ELF-1 (cell line): Measurements from ENCODE around the gene DUSP5.

Source experiments
- DNase-seq: peaks from one replicate; pipeline ENCODE4 v3.0.0-alpha.2; 2016; ENCODE audit warnings: low read depth, low spot score

The DUSP5 gene

DNA sequence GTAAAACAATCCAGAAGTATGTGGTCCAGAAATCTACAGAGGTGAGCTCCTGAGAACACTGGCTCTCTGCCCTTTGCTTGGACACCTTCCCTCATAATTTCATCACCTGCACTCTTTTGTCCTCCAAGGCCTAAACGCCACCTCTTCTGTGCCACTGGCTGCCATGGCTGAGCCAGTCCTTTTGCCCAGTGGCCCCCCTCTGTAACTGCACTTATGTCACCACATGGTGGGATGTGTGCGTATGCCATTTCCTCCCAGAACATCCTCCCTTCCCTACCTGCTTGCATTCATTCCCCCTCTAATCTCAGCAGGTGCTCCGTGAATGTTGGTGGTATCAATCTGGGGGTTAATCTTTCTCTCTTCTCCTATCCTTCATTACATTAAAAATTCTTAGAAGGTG is 17.3 kb upstream of the DUSP5 start:
- no peak for DNase-seq

DNA sequence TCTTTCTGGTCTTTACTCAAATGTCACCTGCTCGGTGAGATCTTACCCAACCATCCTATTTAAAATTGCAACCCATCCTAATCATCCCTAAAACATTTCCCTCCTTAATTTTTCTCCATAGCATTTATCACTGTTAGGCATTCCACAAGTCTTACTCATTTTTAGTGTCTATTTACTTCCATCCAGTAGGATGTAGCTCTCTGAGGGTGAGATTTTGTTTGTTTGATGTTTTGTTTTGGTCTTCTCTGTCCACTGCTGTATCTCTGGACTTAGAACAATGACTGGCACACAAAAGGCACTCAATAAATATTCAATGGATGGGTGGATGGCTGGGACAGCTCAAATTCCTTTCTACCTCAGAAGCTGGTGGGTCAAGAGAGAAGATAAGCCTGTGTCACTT is 15.8 kb upstream of the DUSP5 start:
- DNase-seq: no peak

DNA sequence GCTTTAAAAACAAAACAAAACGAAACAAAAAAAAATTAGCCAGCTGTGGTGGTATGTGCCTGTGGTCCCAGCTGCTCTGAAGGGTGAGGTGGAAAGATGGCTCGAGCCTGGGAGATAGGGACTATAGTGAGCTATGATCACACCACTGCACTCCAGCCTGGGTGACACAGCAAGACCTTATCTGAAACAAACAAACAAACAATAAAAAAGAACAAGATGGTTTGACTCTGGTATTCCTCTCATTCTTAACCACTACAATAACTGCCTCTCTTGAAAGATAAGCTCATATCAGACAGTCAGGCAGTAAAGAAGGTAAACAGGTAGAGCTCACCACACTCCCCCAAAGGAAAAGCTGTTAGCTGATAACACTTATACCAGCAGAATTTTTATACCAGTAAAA is 14.1 kb upstream of the DUSP5 start:
- no peak for DNase-seq

DNA sequence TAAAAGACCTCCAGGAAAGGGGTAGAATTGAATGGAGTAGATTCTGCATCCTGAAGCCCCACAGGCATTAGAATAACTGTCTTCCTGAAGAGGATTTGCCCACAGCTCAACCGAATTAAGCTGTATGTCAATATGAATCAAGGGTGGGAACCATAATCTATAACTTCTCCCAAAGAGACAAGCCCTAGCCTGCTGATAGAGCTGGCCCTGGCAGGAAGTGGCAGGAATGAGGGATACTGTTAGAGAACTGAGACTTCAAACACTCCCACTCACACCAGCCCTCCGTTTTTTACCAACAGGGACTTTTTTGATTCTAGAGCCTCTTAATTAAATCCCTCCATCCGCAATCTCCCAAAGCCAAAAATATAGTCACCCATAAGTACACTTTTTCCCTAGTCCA is 12.2 kb upstream of the DUSP5 start:
- DNase-seq: no peak

DNA sequence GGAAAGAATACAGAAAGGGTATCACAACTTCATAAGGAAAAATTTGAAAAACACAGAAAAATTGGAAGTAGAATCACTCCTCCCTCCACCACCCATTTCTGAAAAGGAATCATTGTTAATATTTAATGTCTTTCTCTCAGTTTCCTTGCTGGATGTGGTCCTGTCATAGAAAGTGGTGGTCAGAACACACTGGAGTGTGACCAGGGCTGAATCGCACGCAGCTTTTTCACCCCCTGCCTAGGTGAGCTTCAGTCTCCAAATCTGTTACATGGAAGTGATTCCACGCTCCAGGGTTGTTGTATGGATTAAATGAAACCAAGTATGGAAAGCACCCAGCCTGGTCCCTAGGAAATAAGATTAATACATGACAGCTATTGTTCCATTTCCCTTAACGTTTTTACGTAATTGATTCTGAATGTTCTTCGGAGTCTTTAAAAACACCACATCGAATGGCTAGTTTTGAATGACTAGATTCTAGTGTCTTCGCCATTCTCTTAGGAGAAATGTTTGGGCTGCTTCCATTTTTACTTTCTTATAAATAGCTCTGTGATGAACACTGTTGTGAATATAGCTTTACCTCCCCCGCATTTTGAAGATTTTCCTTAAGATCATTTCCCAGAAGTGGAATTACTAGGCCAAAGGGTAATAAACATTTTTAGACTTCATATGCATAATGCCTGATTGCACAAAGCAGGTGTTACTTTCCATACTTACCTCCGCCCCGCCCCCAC is 10.9 kb upstream of the DUSP5 start:
- DNase-seq: no peak

DNA sequence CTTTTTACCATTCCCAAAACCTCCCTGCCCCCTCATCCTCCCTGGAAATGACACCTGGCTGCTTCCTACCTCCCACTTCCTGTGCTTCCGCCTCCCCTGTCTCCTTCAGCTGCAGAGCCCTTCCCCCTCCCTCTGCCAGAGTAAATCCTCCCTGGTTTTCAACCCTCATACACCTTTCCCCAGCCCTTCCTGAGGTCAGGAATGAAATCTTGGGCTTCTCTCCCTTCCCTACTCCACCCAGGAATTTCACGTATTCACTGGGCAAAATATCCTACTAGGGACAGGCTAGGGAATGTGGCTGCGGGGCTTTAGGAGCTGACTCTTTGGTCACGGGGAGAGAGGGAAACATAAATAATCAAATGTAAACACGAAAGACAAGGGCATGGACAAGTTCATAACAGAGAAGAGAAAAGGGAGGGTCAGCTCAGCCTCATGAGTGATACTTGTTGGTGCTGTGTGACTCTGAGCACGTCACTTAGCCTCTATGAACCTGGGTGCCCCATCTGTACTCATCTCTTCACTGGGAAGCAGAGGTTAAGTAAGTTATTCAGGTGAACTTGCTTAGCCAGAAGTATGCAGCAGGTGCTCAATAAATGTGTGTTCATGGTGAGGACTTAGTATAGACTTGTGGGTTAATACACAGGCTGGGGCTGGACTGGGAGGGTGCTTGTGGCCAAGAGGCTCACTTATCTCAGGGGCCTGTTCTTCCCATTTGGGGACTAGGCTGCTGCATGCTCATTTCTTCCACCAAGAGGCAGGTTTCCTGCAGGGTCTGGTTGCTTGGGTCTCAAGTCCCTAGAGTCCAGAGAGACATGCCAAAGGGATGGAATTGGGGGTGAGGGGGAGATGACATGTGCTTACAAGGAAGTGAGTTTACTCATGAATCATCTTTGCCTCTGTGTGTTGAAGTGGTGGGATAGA is 10.0 kb upstream of the DUSP5 start:
- DNase-seq: peak; percentile 73

DNA sequence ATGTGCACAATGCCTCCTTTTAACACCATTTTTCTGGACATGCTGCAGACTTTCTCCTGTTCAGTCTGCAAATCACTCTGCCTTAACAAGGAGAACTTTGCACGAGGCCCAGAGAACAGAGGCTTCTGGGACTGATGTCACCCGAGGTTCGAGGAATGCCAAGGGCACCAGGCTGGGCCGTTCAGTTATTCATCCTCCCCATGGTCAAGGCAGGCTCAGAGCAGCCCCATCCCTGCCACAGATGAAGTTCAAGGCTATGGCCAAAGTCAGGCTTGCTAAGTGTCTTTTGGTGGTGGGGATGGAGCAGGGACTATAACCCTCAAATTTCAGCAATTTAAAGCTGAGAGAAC is 9.4 kb upstream of the DUSP5 start:
- no peak for DNase-seq

DNA sequence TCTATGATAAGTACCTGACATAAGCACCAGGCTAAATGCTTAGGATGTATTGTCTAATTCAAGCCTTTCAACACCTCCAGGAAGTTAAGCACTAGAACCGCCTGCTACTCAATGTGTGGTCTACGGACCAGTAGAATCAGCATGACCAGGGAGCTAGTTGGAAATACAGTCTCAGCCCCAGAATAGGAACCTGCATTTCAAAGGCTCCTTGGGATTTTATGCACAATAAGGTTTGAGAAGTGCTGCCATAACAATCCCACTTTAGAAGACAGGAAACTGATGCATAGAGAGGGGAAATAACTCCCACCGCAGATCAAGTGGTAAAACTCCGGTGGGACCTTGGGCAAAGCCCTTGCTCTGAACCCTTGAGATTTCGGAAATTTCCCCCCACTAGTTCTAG is 8.8 kb upstream of the DUSP5 start:
- no peak for DNase-seq

DNA sequence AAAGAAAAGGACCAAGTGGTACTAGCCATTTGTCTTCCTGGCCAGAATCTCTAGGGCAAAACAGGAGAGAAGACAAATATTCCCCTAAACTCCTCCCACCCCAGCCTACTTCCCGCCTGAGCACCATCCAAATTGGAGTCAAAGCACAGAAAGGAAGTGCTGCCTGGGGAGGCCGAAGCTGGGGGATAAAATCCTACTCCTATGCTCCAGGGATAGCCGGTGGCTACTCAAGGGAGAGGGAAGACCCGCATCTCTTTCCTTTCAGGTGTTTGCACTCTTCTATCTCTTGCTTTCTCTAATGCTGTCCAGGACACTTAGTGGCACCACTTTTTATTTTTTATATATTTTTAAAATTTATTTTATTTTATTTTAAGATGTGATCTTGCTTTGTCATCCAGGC is 7.1 kb upstream of the DUSP5 start:
- DNase-seq: no peak

DNA sequence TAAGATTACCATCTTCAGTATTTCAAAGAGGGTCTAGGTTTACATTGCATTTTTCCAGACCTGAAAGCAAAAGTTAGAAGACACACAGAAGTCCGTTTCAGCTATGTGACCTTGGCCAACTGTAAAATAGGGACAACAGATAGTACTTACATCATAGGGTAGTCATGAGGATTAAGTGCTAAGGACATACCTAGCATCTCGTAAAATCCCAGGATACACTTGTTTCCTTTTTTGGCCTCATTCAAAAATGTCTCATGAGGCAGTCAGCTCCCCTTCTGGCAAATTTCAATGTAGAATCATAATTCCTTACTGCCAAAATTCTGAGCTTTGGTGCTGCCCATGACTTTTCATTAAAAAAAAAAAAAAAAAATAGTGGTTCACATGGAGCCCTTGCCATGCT is 6.4 kb upstream of the DUSP5 start:
- DNase-seq: no peak

DNA sequence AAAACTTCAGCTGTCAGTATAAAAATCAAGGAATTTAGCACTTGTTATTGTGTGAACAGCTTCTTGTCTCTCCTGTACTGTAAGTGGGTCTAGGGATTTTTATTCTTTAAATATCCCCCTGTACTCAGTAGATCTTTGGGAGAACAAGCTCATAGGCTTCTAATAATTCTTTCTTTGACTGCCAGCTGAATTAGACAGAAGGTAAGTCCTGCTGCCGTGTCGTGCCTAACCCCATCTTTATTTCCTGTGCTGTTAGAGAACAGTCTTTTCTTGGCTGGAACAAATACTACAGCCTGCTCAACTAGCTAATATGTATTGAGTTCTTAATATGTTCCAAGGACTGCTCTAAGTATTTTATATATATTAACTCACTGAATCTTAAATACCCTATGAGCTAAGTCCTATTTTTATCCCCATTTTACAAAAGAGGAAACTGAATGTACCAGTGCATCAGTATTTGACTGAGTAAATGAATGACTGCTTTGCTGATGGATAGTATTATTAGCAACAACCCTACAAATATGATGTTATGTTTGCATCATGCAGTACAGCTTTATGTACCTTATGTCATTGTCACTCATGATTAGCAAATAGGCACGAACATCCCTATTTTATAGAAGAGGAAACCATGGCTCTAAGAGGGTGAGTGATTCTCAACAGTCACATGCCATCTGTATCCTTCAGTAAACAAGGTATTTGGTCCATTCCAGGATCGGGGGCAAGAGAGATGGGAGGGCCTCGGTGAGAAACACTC is 5.5 kb upstream of the DUSP5 start:
- DNase-seq: no peak

DNA sequence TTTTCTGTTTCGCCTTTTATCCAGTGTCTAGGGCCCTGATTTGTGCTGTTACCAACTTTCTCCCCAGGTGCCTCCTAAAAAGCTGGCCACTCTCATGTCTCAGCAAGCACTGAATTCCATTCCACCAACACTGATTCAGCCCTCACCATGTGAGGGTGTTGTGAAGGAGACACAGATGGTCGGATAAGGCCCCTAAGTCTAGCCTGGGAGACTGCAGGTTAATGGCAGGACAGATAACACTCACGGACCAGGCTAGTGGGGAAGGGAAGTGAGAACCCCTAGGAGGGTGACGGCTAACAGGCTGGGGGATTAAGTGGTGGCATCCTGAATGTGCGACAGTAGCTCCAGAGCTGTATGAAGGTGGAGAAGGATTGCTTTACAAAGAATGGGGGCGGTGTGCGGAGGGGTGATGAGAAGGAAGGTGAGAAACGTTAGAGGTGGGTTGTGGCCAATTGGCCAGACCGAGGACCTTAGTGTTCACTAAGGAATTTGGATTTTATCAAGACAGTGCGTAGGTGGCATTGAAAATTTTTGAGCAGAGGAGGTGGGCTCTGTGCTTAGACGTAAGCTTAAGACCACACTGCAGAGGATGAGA is 3.8 kb upstream of the DUSP5 start:
- peak; percentile 20 for DNase-seq

DNA sequence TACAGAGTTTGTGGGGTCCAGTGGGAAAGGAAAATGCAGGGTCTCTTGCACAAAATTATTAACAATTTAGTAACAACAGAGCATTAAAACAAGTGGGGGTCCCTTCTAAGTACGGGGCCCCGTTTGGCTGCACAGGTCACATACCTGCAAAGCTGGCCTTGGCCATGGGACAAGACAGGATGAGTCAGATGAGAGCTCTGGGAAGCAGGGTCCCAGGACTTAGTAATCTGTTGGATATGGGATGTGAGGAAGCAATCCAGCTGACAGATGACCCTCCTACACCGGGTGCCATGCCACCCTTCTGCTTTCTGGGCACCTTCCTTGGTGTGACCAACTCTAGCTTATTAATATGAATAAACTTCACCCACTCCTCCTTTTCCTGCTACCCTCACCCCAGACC is 3.2 kb upstream of the DUSP5 start:
- no peak for DNase-seq

DNA sequence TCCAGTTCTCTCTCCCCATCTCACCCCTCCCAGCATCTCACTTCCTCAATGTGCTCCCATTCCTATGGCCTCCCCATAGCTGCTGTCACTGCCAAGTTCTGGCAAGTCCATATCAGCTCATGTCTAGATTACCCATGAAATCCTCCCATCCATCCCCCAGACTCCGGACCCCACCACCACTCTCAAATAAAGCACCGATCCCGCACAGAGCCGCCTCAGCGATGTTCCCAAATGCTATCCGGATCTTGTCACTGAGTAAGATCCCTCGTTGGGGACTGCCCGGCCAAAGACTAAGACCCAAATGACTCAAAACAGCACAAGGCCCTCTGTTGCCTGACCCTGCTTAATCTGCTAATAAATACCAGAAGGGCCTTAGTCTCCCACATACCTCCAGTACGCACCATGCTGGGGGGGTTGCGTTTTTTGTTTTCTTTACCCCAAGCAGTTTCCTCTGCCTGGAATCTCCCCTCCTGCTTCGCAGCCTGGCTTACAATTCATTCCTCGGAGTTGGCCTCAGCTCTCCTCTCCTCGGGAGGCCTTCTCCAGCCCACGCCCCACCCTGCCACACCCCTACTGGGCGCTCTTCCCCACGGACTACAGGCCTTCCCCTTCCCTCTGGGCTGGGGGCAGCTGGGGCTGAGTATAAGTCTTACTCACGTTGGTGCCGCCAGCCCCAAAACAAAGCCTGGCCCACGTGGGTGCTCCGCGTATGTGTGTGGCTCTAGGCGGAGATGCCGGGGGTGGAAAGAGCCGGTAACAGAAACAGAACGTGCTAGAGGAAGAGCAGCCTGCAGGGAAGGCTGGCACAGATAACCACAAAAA is 1.8 kb upstream of the DUSP5 start:
- peak; percentile 64 for DNase-seq

DNA sequence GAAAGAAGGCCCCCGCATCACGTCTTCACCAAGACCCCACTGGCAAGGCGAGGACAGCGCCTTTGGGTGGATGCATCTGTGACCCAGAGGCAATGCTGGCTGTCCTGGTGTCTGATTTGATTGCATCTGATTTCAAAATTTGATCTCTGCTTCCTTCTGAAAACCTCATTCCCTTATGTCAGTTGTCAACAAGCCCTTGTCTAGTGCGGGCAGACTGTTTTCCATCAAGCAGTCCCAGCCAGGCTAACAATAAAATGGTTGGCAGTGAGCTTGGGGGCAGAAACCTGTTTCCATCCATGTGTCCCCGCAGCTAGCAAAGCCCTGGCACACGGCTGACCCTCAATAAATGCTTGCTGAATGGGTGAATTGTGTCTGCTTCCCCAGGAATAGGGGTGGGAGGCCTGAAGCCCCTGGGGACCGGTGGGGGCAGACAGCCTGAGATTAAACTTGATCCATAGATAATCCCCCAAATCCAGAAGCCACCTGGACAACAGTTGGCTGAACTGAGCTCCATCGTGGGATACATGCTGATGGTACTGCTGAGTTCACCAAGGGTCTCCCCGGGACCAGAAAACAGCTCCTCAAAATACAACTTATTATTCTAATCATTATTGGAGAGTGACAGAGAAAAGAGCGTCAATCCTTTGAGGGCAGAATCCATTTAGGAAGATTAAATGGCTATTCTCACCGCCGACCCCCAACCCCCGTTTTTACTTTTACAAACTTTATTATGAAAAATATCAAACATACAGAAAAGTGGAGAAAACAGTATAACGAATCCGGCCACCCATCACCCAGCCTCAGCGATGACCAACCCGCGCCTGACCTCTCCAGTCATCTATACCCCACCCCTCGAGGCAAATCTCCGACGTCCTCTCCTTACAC is 912 bp upstream of the DUSP5 start:
- DNase-seq: peak; percentile 39

DNA sequence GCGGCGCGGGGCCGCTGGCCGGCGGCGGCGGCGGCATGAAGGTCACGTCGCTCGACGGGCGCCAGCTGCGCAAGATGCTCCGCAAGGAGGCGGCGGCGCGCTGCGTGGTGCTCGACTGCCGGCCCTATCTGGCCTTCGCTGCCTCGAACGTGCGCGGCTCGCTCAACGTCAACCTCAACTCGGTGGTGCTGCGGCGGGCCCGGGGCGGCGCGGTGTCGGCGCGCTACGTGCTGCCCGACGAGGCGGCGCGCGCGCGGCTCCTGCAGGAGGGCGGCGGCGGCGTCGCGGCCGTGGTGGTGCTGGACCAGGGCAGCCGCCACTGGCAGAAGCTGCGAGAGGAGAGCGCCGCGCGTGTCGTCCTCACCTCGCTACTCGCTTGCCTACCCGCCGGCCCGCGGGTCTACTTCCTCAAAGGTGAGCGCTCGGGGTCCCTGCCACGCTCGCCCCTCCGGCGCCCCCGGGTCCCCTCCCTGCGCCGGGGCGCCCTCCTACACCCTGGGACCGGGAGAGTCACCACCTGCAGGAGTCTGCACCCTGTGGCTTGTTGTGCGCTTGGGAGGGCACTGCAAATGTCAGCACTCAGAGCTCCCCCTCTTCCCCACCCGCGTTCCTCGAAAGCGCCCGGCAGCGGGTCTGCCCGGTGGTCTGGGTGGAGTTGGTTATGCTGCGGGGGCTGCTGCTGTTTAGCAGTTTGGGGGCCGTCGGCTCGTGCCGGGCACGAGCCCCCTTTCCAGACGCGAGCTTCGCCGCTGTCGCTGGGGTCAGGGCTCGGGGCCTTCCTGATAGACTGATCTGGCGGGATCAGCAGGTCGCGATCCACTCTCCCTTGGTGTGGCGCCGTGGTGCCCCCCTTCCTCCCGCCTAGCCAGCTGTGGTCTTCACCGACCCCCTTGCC is 627 bp downstream of the DUSP5 start:
- peak; percentile 54 for DNase-seq

DNA sequence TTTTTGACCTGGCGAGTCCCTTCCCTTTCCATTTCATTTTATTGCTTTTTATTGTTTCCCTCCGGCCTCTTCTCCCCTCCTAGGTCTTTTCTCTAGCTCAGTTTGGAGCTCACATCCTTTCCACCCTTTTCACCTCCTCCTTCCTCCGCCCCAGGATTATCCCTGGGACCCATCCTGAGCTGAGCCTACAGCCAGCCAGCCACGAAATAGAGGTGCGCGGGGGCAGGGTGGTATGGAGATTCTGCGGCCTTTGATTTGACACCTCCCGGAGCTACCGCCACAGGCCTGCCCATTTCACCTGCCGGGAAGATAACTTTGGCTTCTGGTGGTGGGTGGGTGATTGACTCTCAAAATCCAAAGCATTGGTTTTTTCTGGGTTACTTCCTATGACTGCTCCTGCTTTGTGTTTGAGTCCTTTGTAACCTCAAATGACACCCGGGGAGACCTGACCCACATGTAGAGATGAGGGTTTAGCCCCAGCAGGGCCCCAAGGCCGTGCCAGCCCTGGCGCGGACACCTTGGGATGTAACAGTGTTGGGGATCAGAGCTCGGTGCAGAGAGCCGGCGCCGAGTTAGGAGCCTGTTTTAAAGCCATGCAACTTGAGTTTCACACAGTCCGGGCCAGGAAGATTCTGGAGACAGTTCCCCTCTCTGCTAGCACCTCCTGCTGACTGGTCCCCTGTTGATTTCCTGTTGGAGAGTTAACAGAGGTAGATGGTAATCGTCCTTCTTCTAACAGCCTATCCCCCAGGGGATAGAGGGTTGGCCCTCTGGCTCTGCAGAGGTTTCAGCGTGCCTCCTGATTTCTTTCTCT is 1.5 kb downstream of the DUSP5 start:
- peak; percentile 85 for DNase-seq

DNA sequence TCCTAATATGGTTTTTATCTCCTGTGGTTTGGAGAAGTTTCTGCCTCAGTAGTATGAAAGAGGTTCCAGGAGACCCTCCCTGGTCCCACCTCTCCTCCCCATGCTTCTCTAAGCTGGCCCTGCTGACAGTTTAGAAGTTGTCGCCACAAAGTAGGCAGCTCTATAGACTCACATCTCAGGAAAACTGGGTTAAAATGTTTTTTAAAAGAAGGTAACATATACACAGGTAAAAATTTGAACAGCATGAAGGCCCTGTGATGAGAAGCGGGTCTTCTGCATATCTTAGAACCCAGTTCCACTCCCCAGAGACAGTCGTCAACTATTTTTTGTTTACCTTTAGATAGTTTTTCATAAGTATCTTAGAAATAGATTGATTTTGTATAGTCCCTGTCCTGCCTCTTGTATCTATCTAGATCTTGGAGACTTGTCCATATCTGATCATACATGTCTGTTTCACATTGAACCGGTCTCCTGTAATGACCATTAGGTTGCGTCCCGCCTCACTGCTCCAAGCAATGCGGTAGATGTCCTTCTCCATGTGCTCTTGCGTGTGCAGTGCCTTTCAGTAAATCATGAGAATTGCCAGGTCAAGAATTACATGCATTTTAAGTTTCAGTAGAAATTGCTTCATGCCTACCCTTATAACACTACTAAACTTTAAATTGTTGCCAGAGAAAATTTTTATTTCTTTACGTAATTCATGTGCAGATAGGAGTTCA is 2.2 kb downstream of the DUSP5 start:
- DNase-seq: no peak
